ENCODE measurements around the gene VIP.
"Not testable (repeated sequence)": the region's sequence is repeated elsewhere in the genome, so short reads cannot be mapped to it uniquely, and the experiment has no call there.

The VIP gene

GRCh38 chr6:152750694-152751093 is at the start of gene VIP:
Gene VIP (plus strand): TSS chr6:152750797. CDS start chr6:152752178, 1,381 bp downstream.
- DNase-seq (ENCODE audit: low read depth in 2 of 2) = no peak

- no peak for DNase-seq (ENCODE audit: low read depth in 2 of 2)
Observed at GRCh38 chr6:152701081-152701862, 49.3 kb upstream of the VIP start.

GRCh38 chr6:152701863-152702401 is 48.7 kb upstream of the VIP start:
- DNase-seq (ENCODE audit: low read depth in 2 of 2) = no peak

GRCh38 chr6:152703750-152704149 is 46.8 kb upstream of the VIP start:
- DNase-seq (ENCODE audit: low read depth in 2 of 2) = not testable (repeated sequence)

DNA sequence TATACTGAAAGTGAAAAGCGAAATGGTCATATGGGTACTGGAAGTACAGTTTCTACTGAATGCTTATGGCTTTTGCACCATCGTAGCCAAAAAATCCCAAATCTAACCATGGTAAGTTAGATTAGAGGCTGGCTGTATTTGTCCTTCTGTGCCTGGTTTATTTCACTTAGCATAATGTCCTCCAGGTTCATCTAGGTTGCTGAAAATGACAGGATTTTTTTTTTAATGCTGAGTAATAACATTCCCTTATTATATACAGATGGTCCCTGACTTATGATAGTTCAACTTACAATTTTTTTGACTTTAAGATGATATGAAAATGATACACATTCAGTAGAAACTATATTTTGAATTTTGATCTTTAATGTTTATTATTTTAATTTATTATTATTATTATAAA is 45.3 kb upstream of the VIP start:
- DNase-seq (ENCODE audit: low read depth in 2 of 2) = no peak

DNA sequence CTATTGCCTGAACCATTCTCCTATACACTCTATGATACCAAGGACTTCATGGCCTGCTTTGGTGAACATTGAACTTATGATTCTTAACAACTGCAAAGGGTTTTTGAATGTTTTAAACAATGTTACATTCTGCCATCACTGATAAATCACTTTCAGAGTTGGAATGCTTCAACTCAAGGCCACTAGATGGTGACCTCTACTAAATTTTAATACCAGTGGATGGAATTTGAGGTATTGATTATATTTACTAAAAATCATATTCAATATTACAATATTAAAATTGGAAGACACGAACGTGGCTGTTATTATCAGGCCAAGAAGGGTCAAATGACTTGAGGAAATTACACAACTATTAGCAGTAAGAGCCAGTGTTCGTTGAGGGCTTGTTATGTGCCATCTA is 34.3 kb upstream of the VIP start:
- DNase-seq (ENCODE audit: low read depth in 2 of 2) = no peak

DNA sequence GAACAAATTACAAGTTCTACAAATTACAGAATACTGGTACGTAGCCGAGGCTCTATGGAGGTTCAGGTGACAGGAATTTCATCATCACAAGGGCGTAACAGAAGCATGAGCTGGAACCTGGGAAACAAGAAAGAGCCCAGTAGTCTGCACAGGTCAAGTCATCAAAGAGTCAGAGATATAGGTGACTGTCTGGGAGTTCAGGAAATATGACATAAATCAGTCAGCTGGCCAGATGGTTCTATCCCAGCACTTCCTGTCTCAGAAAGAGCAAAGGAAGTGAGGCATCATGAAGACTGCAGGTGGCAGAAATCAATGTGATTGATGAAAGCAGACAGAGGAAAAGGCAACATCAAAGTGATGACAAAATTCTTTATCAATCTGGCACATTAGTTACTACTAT is 29.6 kb upstream of the VIP start:
- DNase-seq (ENCODE audit: low read depth in 2 of 2) = no peak

DNA sequence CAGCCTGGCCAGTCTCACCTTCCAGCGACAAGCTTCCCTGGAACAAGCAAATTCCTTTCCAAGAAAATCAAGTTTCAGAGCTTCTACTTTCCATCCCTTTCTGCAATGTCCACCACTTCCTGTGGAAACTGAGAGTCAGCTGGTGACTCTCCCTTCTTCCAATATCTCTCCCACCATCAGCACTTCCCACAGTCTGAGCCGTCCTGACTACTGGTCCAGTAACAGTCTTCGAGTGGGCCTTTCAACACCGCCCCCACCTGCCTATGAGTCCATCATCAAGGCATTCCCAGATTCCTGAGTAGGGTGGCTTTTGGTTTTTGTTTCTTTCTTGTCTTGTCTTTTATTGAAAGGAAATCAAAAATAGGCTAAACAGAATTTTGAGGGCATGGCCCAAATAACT is 28.6 kb upstream of the VIP start:
- no peak for DNase-seq (ENCODE audit: low read depth in 2 of 2)

- DNase-seq (ENCODE audit: low read depth in 2 of 2) = no peak
Observed at GRCh38 chr6:152723398-152723797, 27.2 kb upstream of the VIP start.

DNA sequence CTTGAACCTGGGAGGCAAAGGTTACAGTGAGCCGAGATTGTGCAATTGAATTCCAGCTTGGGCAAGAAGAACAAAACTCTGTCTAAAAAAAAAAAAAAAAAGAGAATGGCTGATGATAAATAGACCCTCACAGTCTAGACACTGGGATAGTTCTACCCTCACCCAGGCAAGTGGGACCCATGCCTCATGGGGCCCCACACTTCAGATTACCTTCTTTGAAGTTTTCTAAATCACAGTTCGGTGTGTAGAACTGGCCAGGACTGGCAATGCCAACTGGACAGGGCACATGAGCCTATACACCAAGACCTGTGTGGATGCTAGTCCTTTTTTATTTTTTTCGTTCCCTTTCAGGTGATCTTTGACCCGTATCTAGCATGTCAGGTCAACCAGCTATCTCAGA is 24.3 kb upstream of the VIP start:
- no peak for DNase-seq (ENCODE audit: low read depth in 2 of 2)

DNA sequence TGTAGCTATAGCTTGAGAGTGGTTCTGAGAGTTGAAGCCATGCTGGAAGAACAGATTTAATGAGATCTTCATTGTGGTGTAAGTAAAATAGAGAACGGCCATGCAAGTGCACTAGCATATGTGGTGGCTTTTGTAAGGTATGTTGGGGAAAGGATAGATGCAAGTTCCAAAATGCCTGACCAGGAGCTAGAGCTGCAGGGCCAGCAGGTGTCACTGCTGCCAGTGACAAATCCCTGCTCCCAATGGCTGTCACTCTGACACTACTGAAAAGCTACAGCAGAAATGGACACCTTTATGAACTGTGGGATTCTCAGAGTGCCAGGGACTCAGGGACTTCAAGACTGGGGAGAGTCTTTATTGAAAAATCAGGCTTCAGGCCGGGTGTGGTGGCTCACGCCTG is 23.1 kb upstream of the VIP start:
- DNase-seq (ENCODE audit: low read depth in 2 of 2) = no peak

DNA sequence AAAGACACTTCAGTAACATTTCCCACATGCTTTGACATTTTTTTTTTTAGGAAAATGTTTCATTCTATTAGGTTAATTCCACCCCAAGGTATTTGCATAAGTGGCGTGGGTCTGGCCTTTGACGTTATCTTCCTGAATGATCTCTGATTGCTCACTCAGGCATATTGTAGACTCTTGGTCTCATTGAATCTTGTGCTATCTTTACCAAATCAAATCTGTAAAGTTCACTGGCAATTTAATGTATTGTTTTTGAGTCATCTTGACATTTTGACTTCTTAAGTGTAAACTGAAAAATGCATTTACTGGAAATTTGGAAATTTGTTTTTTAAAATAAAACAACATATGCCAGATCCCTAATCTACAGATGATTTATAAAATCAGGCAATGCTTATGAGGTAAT is 16.0 kb upstream of the VIP start:
- no peak for DNase-seq (ENCODE audit: low read depth in 2 of 2)

DNA sequence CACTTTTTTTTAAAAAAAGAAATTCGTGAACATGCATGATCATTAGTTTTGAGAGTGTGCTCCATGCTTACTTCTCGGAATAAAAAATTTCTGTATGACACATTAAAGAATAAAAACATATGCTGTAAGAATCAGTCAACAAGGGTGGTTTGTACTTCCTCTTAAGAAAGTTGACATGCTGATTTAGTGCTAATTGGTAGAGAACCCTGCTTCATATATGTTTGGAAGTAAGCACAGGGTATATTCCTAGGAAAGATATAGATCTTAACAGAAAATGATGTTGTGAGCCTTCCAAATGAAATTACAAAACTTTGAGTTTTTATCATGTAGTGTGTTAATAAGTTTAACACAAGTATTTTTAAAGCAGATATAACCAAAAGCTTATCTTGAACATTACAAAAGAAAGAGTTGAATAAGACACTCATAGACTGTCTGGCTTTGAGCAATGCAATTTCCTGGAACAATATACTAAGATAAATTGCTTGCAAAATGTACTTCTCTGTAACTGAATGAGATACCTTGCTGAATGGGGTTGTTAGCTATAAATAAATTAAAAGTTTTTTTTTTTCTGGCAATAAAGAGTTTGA is 13.8 kb upstream of the VIP start:
- no peak for DNase-seq (ENCODE audit: low read depth in 2 of 2)

GRCh38 chr6:152745509-152746171 is 5.0 kb upstream of the VIP start:
- DNase-seq (ENCODE audit: low read depth in 2 of 2) = no peak

DNA sequence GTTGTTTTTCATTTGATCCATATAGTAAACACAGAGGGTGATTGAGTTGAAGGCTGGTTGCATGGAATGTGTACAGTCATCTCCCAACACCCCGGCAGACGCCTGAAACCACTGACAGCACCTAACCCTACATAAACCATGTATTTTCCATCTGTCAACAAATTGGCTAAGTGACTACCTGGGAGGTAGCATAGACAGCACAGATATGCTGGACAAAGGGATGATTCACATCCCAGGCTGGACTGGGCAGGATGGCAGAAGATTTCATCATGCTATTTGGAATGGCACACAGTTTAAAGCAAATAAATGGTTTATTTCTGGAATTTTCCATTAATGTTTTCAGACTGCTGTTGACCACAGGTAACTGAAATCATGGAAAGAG is 4.4 kb upstream of the VIP start:
- DNase-seq (ENCODE audit: low read depth in 2 of 2) = no peak

DNA sequence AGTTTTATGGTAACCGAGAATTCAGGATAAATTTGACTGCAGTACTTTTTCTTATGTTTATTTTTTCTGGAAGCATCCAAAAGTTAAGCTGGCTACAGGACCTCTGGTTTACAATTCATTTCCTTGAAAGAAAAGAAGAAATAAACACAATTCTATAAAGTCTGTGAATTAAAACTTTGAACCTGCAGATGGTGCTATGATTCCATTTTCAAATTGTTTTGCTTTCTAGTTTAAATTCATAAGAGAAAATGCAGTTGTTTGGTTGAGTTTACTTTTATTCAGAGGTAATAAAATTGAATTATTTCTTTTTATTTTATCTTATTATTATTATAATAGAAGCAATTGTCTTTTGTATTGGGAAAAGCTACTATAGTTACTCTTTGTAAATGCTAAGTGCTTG is 1.8 kb upstream of the VIP start:
- no peak for DNase-seq (ENCODE audit: low read depth in 2 of 2)

GRCh38 chr6:152749336-152749735 is 1.3 kb upstream of the VIP start:
- DNase-seq (ENCODE audit: low read depth in 2 of 2) = no peak

- no peak for DNase-seq (ENCODE audit: low read depth in 2 of 2)
Observed at GRCh38 chr6:152765331-152765730, 14.7 kb downstream of the VIP start.

- DNase-seq (ENCODE audit: low read depth in 2 of 2) = no peak
Observed at GRCh38 chr6:152769159-152769558, 18.6 kb downstream of the VIP start.

GRCh38 chr6:152769993-152770392 is 19.4 kb downstream of the VIP start:
- no peak for DNase-seq (ENCODE audit: low read depth in 2 of 2)

GRCh38 chr6:152771061-152771687 is 20.6 kb downstream of the VIP start:
- no peak for DNase-seq (ENCODE audit: low read depth in 2 of 2)

- no peak for DNase-seq (ENCODE audit: low read depth in 2 of 2)
Observed at GRCh38 chr6:152775428-152775827, 24.8 kb downstream of the VIP start.

Measured in stimulated activated CD8-positive, alpha-beta memory T cell treated with anti-CD3 and anti-CD28 coated beads, Interleukin-2, amount 100 ng/mL, for 48 hours (primary cell).